ENCODE data around the gene CMTR1. TPM values are rescaled to one million over a fixed set of nuclear protein-coding genes. Genes with fewer than 3 reads are reported as not detected.

The CMTR1 gene
- total RNA-seq, 1 donor = 30.7 TPM

DNA sequence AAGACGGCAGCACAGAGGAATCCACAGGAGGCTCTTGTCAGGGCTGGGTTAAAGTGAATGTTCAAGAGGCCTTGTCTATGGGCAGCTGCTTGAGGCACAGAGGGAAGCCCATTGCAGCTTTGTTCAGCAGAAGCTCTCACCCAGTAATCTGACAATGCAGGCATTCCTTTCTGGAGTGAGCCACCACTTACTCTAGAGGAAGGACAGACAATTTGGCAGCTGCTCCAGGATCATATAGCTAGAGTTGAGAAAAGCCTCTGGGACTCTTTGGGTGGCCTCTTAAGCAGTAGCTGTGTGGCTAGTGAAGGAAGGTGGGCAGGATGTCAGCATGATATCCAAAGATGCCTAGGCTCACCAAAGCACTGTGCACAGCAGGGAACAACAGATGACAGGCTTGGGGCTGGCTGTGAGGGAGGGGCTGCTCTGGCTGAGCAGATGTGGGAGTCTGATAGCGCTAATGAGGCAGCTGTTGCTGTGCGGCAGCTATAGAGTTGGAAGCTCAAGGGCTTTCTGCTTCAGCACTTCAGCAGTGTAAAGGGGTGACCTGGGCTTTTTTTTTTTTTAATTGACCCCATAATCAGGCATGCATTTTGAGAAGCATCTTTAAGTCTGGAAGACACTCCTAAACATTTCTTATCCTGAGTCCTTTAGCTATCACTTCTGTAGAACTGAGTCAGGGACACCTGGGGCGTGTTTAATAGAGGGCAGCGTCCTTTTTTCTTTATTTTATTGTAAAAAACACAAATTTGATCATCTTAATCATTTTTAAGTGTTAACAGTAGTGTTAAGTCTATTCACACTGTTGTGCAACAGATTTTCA, 27.2 kb downstream of the CMTR1 start:
- TF ChIP-seq, protein P1, sequence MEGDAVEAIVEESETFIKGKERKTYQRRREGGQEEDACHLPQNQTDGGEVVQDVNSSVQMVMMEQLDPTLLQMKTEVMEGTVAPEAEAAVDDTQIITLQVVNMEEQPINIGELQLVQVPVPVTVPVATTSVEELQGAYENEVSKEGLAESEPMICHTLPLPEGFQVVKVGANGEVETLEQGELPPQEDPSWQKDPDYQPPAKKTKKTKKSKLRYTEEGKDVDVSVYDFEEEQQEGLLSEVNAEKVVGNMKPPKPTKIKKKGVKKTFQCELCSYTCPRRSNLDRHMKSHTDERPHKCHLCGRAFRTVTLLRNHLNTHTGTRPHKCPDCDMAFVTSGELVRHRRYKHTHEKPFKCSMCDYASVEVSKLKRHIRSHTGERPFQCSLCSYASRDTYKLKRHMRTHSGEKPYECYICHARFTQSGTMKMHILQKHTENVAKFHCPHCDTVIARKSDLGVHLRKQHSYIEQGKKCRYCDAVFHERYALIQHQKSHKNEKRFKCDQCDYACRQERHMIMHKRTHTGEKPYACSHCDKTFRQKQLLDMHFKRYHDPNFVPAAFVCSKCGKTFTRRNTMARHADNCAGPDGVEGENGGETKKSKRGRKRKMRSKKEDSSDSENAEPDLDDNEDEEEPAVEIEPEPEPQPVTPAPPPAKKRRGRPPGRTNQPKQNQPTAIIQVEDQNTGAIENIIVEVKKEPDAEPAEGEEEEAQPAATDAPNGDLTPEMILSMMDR (IDR thresholded peaks at IDR 0.05; ENCODE audit: insufficient read depth, low read length) = no peak
- no peak for DNase-seq (ENCODE audit: low read depth)
- no peak overlapping the region for H3K4me3 ChIP-seq (ENCODE audit: low read depth, low read length)

DNA sequence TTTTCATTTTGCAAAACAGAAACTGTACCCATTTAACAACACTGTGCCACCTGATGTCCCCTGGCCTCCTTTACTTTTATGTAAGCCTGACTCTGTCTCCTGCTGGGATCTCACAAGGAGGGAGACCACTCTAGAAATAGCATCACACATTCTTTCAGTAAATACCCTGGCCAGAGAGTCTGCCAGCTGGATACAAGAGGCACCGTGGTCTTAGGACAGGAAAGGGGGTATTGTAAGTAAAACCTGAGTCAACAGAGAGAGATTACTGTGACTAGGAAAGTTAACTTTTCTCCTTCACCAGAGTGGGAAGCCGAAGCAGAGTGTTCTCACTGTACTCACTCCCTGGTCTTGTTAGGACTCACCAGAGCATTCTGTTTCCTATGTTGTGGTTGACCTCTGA, 27.8 kb downstream of the CMTR1 start:
- no peak overlapping the region for H3K4me3 ChIP-seq (ENCODE audit: low read depth, low read length)
- DNase-seq (ENCODE audit: low read depth) = no peak
- TF ChIP-seq, protein P1 (IDR thresholded peaks at IDR 0.05; ENCODE audit: insufficient read depth, low read length) = no peak

GRCh38 chr6:37463110-37463509, 30.1 kb downstream of the CMTR1 start:
- DNase-seq (ENCODE audit: low read depth) = no peak
- TF ChIP-seq, protein P1 (IDR thresholded peaks at IDR 0.05; ENCODE audit: insufficient read depth, low read length) = no peak
- H3K4me3 ChIP-seq (ENCODE audit: low read depth, low read length) = no peak overlapping the region

GRCh38 chr6:37467718-37468117, 34.7 kb downstream of the CMTR1 start:
- no peak overlapping the region for H3K4me3 ChIP-seq (ENCODE audit: low read depth, low read length)
- no peak for DNase-seq (ENCODE audit: low read depth)
- TF ChIP-seq, protein P1 (IDR thresholded peaks at IDR 0.05; ENCODE audit: insufficient read depth, low read length) = no peak

GRCh38 chr6:37473364-37474095, 40.5 kb downstream of the CMTR1 start:
- no peak overlapping the region for H3K4me3 ChIP-seq (ENCODE audit: low read depth, low read length)
- TF ChIP-seq, protein P1 (IDR thresholded peaks at IDR 0.05; ENCODE audit: insufficient read depth, low read length) = no peak
- no peak for DNase-seq (ENCODE audit: low read depth)

DNA sequence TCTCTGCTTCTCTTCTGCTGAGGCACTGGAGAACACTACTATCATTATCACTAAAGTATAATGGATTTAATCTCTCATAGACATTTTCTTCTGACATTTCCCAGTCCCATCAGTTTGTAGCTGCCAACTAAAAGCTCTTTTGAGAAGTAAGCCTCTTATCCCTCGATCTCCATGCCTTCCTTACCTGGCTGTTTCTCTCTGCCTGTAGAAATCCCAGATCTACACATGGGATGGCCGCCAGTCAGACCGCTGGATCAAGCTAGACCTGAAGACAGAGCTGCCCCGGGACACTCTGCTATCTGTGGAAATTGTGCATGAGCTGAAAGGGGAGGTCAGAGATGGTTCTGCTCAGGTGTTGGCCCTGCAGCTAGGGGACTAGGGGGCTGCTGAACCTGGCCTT, 41.3 kb downstream of the CMTR1 start:
- TF ChIP-seq, protein P1 (IDR thresholded peaks at IDR 0.05; ENCODE audit: insufficient read depth, low read length) = no peak

More for the DNA sequence above, 41.3 kb downstream of the CMTR1 start:
- no peak for DNase-seq (ENCODE audit: low read depth)
- no peak overlapping the region for H3K4me3 ChIP-seq (ENCODE audit: low read depth, low read length)
